K562 (cell line): ENCODE results near the gene UBN1. TPM values are rescaled to one million over a fixed set of nuclear protein-coding genes. Genes with fewer than 3 reads are reported as not detected.

ENCODE experiments used
- DACH1 ChIP-seq: fragments of 450-650 bp; IDR thresholded peaks from 2 replicates; pipeline ENCODE4 v1.6.1; 2018; ENCODE audit not compliant: partially characterized antibody
- E2F5 ChIP-seq: sonication (generic); formaldehyde crosslinking; IDR thresholded peaks from 2 replicates; pipeline ENCODE4 v1.8.0; 2022; ENCODE audit warnings: mild to moderate bottlenecking, missing genetic modification reagents
- ELF1 ChIP-seq: fragments of 200-800 bp; sonication (Bioruptor generic); IDR thresholded peaks from 2 replicates; pipeline ENCODE4 v1.6.1; 2016; ENCODE audit warnings: missing genetic modification characterization, missing compliant biosample characterization
- FOXA1 ChIP-seq: fragments of 450-650 bp; IDR thresholded peaks from 2 replicates; pipeline ENCODE4 v1.6.1; 2016; ENCODE audit warnings: mild to moderate bottlenecking, borderline replicate concordance
- HIVEP1 ChIP-seq: fragments of 250-450 bp; sonication (Bioruptor Pico); IDR thresholded peaks from 2 replicates; pipeline ENCODE4 v1.4.0; 2020; ENCODE audit warnings: mild to moderate bottlenecking
- KDM4B ChIP-seq, 2 experiments: fragments of 450-650 bp in 1 of 2; sonication (generic) in 1 of 2; IDR thresholded peaks; 2 replicates each; pipeline ENCODE4 v1.6.1; 2016 to 2017; ENCODE audit warnings: borderline replicate concordance in 2 of 2, antibody characterized with exemption in 1 of 2, low read depth in 1 of 2, mild to moderate bottlenecking in 1 of 2
- LEF1 ChIP-seq: fragments of 450-650 bp; IDR thresholded peaks from 2 replicates; pipeline ENCODE4 v1.6.1; 2016; ENCODE audit warnings: mild to moderate bottlenecking
- RBM34 ChIP-seq: fragments of 200-400 bp; formaldehyde crosslinking; IDR thresholded peaks from 2 replicates; pipeline ENCODE4 v1.6.1; 2018; ENCODE audit warnings: low read length, borderline replicate concordance; ENCODE audit not compliant: insufficient read depth
- SMARCA4 ChIP-seq: fragments of 450-650 bp; IDR thresholded peaks from 2 replicates; pipeline ENCODE4 v1.6.1; 2016
- SMARCE1 ChIP-seq: fragments of 450-650 bp; IDR thresholded peaks from 2 replicates; pipeline ENCODE4 v1.7.1; 2016; ENCODE audit warnings: mild to moderate bottlenecking
- TCFL5 ChIP-seq: fragments of 250-450 bp; sonication (Bioruptor Pico); conservative IDR thresholded peaks from 2 replicates; pipeline ENCODE4 v1.6.1; 2021; ENCODE audit warnings: mild to moderate bottlenecking, moderate library complexity, matching md5 sums
- TFE3 ChIP-seq: fragments of 450-650 bp; formaldehyde crosslinking; IDR thresholded peaks from 2 replicates; pipeline ENCODE4 v1.4.0; 2020; ENCODE audit warnings: mild to moderate bottlenecking, mixed read lengths
- THRB ChIP-seq: fragments of 450-650 bp; formaldehyde crosslinking; conservative IDR thresholded peaks from 2 replicates; pipeline ENCODE4 v1.4.0; 2022; ENCODE audit warnings: mild to moderate bottlenecking, missing genetic modification characterization
- ZNF311 ChIP-seq: fragments of 250-450 bp; sonication (Bioruptor Pico); IDR thresholded peaks from 2 replicates; pipeline ENCODE4 v1.4.0; 2020; ENCODE audit warnings: mild to moderate bottlenecking, moderate library complexity
- ZNF518B ChIP-seq: fragments of 250-450 bp; sonication (Bioruptor Pico); IDR thresholded peaks from 2 replicates; pipeline ENCODE4 v1.5.0; 2021; ENCODE audit warnings: mild to moderate bottlenecking, moderate library complexity
- ZNF592 ChIP-seq: fragments of 450-650 bp; IDR thresholded peaks from 2 replicates; pipeline ENCODE4 v1.6.1; 2017; ENCODE audit warnings: antibody characterized with exemption, mild to moderate bottlenecking
- ZNF778 ChIP-seq: fragments of 450-650 bp; formaldehyde crosslinking; IDR thresholded peaks from 2 replicates; pipeline ENCODE4 v1.4.0; 2020; ENCODE audit warnings: mild to moderate bottlenecking, moderate library complexity
- polyA plus RNA-seq, 8 experiments: library from polyadenylated mRNA; depleted of rRNA in 4 of 8; stranded (reverse) in 5 of 8; unstranded in 3 of 8; fragments of >200 nt; fragmentation: Nextera tagmentation in 2 of 8; fragmentation: Illumina TruSeq in 1 of 8; extraction: Ambion mirVana in 2 of 8; extraction: Trizol in 1 of 8; gene quantifications; 2 replicates each; pipeline versions ENCODE4 v1.2.1 to v1.2.3, GENCODE V29; 2011 to 2014; ENCODE audit warnings: inconsistent platforms in 1 of 8, missing spikeins in 1 of 8
- total RNA-seq, 7 experiments: library from RNA; depleted of rRNA in 6 of 7; stranded (reverse); fragments of >200 nt in 6 of 7; fragmentation: Illumina TruSeq in 2 of 7; extraction: Trizol in 2 of 7; gene quantifications; 2 replicates each; pipeline versions ENCODE4 v1.2.1 to v1.2.3, GENCODE V29; 2011 to 2021; ENCODE audit warnings: low replicate concordance in 1 of 7

UBN1 gene
- total and polyA plus RNA-seq, 9 of the 15 experiments (the other 6 are each of a cell fraction or from before 2014, with no cell fraction given): 1.5 to 45.7 (median 20.6) TPM

- TF ChIP-seq THRB (CRISPR knock-in tag) (no peak), ELF1 (tag) (no peak), DACH1 (no peak), HIVEP1 (no peak), FOXA1 (no peak), TFE3 (CRISPR knock-in tag) (no peak), KDM4B (IDR thresholded peaks at IDR 0.05; ENCODE audit: borderline replicate concordance in 2 of 2, low read depth in 1 of 2) (no peak), SMARCE1 (0 out of 2 replicates have a peak, but pooled peaks have one; percentile 31), RBM34 (no peak), ZNF311 (CRISPR knock-in tag) (no peak), ZNF778 (CRISPR knock-in tag) (no peak), LEF1 (no peak), E2F5 (CRISPR knock-in tag) (no peak), ZNF518B (CRISPR knock-in tag) (no peak), ZNF592 (0 out of 2 replicates have a peak, but pooled peaks have one; percentile 31), SMARCA4 (peak; percentile 79), TCFL5 (CRISPR knock-in tag) (no peak)
Observed at GRCh38 chr16:4852221-4852872, 5.1 kb downstream of the UBN1 start (continued).
